Measurements from ENCODE around the gene SV2C.

DNA sequence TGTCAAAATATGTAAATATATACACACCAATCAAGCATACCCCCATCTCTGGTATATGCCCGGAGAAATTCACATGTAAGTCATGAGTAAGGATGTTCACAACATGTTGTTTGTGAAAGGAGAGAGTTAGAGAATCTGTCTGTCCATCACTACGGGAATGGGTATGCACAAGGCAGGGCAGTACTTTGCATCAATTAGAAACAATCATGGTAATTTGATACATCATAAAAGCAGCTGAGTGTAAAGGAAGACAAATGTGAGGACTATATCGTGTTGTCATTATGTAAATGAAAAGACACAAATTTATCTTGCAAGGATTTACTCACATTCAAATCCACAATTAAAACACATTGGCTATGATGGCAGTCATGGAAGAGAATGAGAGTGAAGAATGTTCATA lies 146.7 kb downstream of the SV2C start:
- no peak for TF ChIP-seq POLR2A (IDR thresholded peaks at IDR 0.05)
- TF ChIP-seq POLR2AphosphoS5 (IDR thresholded peaks at IDR 0.05) = no peak
- TF ChIP-seq, protein P1, sequence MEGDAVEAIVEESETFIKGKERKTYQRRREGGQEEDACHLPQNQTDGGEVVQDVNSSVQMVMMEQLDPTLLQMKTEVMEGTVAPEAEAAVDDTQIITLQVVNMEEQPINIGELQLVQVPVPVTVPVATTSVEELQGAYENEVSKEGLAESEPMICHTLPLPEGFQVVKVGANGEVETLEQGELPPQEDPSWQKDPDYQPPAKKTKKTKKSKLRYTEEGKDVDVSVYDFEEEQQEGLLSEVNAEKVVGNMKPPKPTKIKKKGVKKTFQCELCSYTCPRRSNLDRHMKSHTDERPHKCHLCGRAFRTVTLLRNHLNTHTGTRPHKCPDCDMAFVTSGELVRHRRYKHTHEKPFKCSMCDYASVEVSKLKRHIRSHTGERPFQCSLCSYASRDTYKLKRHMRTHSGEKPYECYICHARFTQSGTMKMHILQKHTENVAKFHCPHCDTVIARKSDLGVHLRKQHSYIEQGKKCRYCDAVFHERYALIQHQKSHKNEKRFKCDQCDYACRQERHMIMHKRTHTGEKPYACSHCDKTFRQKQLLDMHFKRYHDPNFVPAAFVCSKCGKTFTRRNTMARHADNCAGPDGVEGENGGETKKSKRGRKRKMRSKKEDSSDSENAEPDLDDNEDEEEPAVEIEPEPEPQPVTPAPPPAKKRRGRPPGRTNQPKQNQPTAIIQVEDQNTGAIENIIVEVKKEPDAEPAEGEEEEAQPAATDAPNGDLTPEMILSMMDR (IDR thresholded peaks at IDR 0.05) = no peak
- TF ChIP-seq EP300 (IDR thresholded peaks at IDR 0.05) = no peak
